Muscle of arm (tissue), 12 donors: ENCODE measurements around the gene BRD1. TPM values are rescaled to one million over a fixed set of nuclear protein-coding genes. Genes with fewer than 3 reads are reported as not detected.
"Not testable (repeated sequence)": the region's sequence is repeated elsewhere in the genome, so short reads cannot be mapped to it uniquely, and the experiment has no call there.

Source experiments
- DNase-seq: peaks from one replicate; pipeline ENCODE4 v3.0.0-alpha.2; 2013
- polyA plus RNA-seq, 12 donors: library from polyadenylated mRNA; unstranded; fragments of 120-200 nt; gene quantifications; one replicate each; pipeline ENCODE4 v1.2.1, GENCODE V29; 2013; ENCODE audit not compliant: insufficient read length in 12 of 12

Gene BRD1
- polyA plus RNA-seq, 12 donors = 20.5 to 39.1 (median 24.8) TPM; not detected in 1

- no peak for DNase-seq
Observed at GRCh38 chr22:49770547-49771265, 57.0 kb downstream of the BRD1 start.

- DNase-seq = no peak
Observed at GRCh38 chr22:49769691-49770546, 57.8 kb downstream of the BRD1 start.

- peak; percentile 36 for DNase-seq
Observed at GRCh38 chr22:49768951-49769690, 58.6 kb downstream of the BRD1 start.

- no peak for DNase-seq
Observed at GRCh38 chr22:49768077-49768910, 59.4 kb downstream of the BRD1 start.

- DNase-seq = no peak
Observed at GRCh38 chr22:49767355-49768062, 60.2 kb downstream of the BRD1 start.

GRCh38 chr22:49765951-49766350 lies 61.7 kb downstream of the BRD1 start:
- no peak for DNase-seq

GRCh38 chr22:49765091-49765771 lies 62.4 kb downstream of the BRD1 start:
- DNase-seq = no peak

- no peak for DNase-seq
Observed at GRCh38 chr22:49764127-49764581, 63.5 kb downstream of the BRD1 start.

- DNase-seq = no peak
Observed at GRCh38 chr22:49763696-49764095, 64.0 kb downstream of the BRD1 start.

GRCh38 chr22:49763138-49763537 lies 64.5 kb downstream of the BRD1 start:
- DNase-seq = no peak

- not testable (repeated sequence) for DNase-seq
Observed at GRCh38 chr22:49762571-49762970, 65.1 kb downstream of the BRD1 start.

- no peak for DNase-seq
Observed at GRCh38 chr22:49761836-49762235, 65.8 kb downstream of the BRD1 start.

- no peak for DNase-seq
Observed at GRCh38 chr22:49760630-49761571, 66.8 kb downstream of the BRD1 start.

GRCh38 chr22:49760280-49760629 lies 67.4 kb downstream of the BRD1 start:
- no peak for DNase-seq

- no peak for DNase-seq
Observed at GRCh38 chr22:49756676-49757075, 71.0 kb downstream of the BRD1 start.

GRCh38 chr22:49756201-49756600 lies 71.5 kb downstream of the BRD1 start:
- no peak for DNase-seq

- DNase-seq = no peak
Observed at GRCh38 chr22:49755631-49756001, 72.1 kb downstream of the BRD1 start.

GRCh38 chr22:49754696-49755630 lies 72.7 kb downstream of the BRD1 start:
- no peak for DNase-seq
